Gastrocnemius medialis (tissue), 4 donors: ENCODE data around the gene MECR. TPM values are rescaled to one million over a fixed set of nuclear protein-coding genes. Genes with fewer than 3 reads are reported as not detected.

ENCODE experiments used
- ATAC-seq, 2 donors: fragments of 150-250 bp; one replicate each; pipeline ENCODE4 v1.9.1; 2016
- DNase-seq, 2 donors: peaks; one replicate each; pipeline ENCODE4 v3.0.0-alpha.2; 2019
- H3K27ac ChIP-seq, 4 donors: fragments of 200-600 bp; sonication (generic); 1 replicate in 1 of 4; 2 replicates in 3 of 4; pipeline ENCODE4 v1.5.1; 2016 to 2018; ENCODE audit warnings: mild to moderate bottlenecking in 2 of 4, moderate library complexity in 1 of 4
- H3K27me3 ChIP-seq, 3 donors: fragments of 200-600 bp; sonication (generic) in 2 of 3; 1 replicate in 1 of 3; 2 replicates in 2 of 3; pipeline versions ENCODE4 v1.5.1 to v1.6.0; 2016 to 2019; ENCODE audit warnings: mild to moderate bottlenecking in 1 of 3, moderate library complexity in 1 of 3
- H3K36me3 ChIP-seq, 2 donors: fragments of 200-600 bp; sonication (generic) in 1 of 2; one replicate each; pipeline ENCODE4 v1.5.1; 2017 to 2018
- H3K4me1 ChIP-seq, 2 donors: fragments of 200-600 bp; sonication (generic) in 1 of 2; one replicate each; pipeline ENCODE4 v1.5.1; 2016 to 2017; ENCODE audit warnings: mild to moderate bottlenecking in 2 of 2
- H3K4me3 ChIP-seq, 4 donors: fragments of 200-600 bp; sonication (generic) in 3 of 4; 1 replicate in 1 of 4; 2 replicates in 3 of 4; pipeline ENCODE4 v1.5.1; 2016 to 2019; ENCODE audit warnings: mild to moderate bottlenecking in 2 of 4
- H3K9me3 ChIP-seq, 3 donors: fragments of 200-600 bp; sonication (generic) in 2 of 3; 1 replicate in 1 of 3; 2 replicates in 2 of 3; pipeline ENCODE4 v1.5.1; 2016 to 2019
- POLR2A ChIP-seq, 2 donors: fragments of 450-650 bp; IDR thresholded peaks; one replicate each; pipeline ENCODE4 v1.6.1; 2017; ENCODE audit warnings: antibody characterized with exemption in 2 of 2, mild to moderate bottlenecking in 2 of 2, moderate library complexity in 2 of 2
- in situ Hi-C, 4 donors: fragments of 200-750 bp; cut with MboI; loops; one replicate each; pipeline versions ENCODE4 v1.15.0 to v1.8.0; 2017; ENCODE audit warnings: low sequenced_read_pairs in 4 of 4
- intact Hi-C: fragments of 100-400 bp; cut with DNase I; formaldehyde crosslinking; loops from one replicate; pipeline ENCODE4 v1.15.1; 2023; ENCODE audit warnings: low total_unique reads
- total RNA-seq, 4 donors: library from RNA; depleted of rRNA; stranded (reverse); fragments of >200 nt; gene quantifications; one replicate each; pipeline versions ENCODE4 v1.1.0 to v1.2.3, GENCODE V29; 2016
- TF ChIP-seq, protein P1 (sequence below), 5 experiments: fragments of 450-650 bp in 3 of 5; fragments of 200-600 bp in 2 of 5; sonication (generic) in 2 of 5; IDR thresholded peaks in 4 of 5; conservative IDR thresholded peaks in 1 of 5; 1 replicate in 4 of 5; 2 replicates in 1 of 5; pipeline ENCODE4 v1.5.1; 2016 to 2019; ENCODE audit warnings: antibody characterized with exemption in 5 of 5, mild to moderate bottlenecking in 3 of 5, moderate library complexity in 3 of 5

The MECR gene
- total RNA-seq, 4 donors from 2014 or later = 21.9 to 29.8 (median 26.6) TPM

DNA sequence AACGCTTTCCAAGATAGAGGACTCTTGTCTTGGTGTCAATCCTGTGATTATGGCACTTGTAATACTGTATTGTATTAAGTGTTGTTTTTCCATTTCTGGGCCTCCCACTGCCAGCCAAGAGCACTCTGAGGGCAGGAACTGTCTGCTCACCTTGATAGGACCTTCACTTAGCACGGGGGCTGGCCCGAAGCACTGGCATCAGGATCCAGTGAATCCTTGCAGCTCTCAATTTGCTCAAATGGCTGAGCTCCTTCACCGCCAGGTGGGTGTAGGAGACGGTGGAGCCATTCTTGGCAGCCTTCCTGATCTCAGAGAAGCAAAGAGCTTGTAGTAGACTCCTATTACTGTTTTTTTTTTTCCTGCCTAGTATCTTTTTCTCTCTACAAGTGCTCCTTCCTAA is 17.7 kb downstream of the MECR start:
- Histone ChIP-seq H3K9me3 (no peaks in the 10 kb centered on the region), H3K27ac (no peak overlapping the region), H3K4me3 (no peak overlapping the region), H3K4me1 (no peaks in the 10 kb centered on the region), H3K27me3 (no peaks in the 10 kb centered on the region), H3K36me3 (peaks cover 0 to 37% of the 10 kb centered on the region in 2 donors)
- intact Hi-C loops (no loop called here), in situ Hi-C loops (no loop called here)
- DNase-seq (no peak), ATAC-seq (no peak)
- no peak for TF ChIP-seq POLR2A (IDR thresholded peaks at IDR 0.05)
- TF ChIP-seq, protein P1, sequence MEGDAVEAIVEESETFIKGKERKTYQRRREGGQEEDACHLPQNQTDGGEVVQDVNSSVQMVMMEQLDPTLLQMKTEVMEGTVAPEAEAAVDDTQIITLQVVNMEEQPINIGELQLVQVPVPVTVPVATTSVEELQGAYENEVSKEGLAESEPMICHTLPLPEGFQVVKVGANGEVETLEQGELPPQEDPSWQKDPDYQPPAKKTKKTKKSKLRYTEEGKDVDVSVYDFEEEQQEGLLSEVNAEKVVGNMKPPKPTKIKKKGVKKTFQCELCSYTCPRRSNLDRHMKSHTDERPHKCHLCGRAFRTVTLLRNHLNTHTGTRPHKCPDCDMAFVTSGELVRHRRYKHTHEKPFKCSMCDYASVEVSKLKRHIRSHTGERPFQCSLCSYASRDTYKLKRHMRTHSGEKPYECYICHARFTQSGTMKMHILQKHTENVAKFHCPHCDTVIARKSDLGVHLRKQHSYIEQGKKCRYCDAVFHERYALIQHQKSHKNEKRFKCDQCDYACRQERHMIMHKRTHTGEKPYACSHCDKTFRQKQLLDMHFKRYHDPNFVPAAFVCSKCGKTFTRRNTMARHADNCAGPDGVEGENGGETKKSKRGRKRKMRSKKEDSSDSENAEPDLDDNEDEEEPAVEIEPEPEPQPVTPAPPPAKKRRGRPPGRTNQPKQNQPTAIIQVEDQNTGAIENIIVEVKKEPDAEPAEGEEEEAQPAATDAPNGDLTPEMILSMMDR (IDR thresholded peaks at IDR 0.05 in 4 of 5, conservative IDR thresholded peaks at IDR 0.05 in 1 of 5) = no peak

DNA sequence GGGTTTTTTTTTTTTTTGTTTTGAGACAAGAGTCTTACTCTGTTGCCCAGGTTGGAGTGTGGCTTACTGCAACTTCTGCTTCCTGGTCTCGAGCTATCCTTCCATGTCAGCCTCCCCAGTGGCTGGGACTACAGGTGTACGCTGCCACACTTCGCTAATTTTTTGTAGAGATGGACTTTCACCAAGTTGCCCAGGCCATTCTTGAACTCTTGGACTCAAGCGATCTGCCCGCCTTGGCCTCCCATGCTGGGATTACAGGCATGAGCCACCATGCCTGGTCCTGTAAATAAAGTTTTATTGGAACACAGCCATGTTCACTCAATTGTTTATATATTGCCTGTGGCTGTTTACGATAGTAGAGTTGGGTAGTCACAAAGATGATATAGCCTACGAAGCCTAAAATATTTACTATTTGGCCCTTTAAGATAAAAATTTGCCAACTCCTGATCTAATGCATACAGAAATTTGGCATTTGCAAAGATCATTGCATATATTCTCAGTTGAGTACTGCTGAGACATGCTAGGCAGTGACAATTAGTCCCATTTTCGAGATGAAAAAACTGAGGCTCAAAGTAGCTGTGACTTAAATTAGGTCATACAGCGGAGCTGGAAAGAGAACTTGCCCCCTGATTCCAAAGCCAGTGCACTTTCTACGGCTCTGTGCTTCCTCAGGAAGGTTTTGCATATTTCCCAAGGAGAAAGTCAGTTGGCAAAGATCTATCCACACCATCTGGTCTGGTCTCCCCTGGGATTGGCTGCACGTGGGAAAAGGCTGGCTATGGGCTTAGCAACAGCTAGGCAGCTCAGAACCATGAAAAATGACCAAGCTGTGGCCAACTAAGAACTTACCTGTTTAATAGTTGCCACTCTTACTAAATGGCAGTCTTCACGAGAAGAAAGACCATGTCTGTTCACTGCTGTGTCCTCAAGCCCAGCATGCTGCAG is 19.4 kb downstream of the MECR start:
- DNase-seq (no peak), ATAC-seq (no peak)
- Histone ChIP-seq H3K4me1 (no peaks in the 10 kb centered on the region), H3K36me3 (peaks cover 0 to 41% of the 10 kb centered on the region in 2 donors), H3K4me3 (no peak overlapping the region), H3K27me3 (no peaks in the 10 kb centered on the region), H3K9me3 (no peaks in the 10 kb centered on the region), H3K27ac (no peak overlapping the region)
- intact Hi-C loops (no loop called here), in situ Hi-C loops (no loop called here)
- TF ChIP-seq, protein P1 (IDR thresholded peaks at IDR 0.05 in 4 of 5, conservative IDR thresholded peaks at IDR 0.05 in 1 of 5) = no peak
- TF ChIP-seq POLR2A (IDR thresholded peaks at IDR 0.05) = no peak

DNA sequence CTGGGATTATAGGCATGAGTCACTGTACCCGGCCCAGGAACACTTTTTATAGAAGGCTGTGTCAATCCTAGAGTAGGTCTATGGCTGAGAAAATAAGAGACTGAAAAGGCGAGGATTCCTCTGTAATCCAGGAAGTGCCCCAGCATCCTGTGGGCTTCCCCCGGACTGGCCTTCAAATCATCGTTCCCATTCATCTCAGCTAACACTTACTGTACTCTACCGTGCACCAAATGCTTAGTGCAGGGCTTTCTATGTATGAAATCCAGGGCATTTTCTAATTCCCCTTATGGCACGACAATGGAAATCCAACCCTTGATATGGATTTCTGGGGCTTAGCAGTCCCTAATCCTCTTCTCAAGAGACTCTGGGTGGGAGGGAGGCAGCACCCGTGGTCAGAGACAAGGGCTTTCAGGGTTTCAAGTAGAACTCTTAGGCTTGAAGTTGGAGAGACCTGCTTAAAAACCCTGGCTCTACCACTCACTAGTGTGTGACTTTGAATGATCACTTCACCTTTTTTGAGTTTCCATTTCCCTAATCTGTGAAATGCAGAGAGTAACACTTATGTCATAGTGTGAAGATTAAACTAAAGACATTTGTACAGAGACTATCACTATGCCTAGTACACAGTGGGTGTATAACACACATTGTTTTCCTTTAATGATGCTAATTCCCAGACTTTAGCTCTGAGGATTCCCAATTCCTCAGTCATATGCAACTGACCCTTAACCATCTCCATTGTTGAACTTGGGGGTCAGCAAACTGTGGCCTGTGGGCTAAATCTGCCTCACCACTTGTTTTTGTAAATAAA is 20.3 kb downstream of the MECR start:
- TF ChIP-seq, protein P1 (IDR thresholded peaks at IDR 0.05 in 4 of 5, conservative IDR thresholded peaks at IDR 0.05 in 1 of 5) = no peak
- TF ChIP-seq POLR2A (IDR thresholded peaks at IDR 0.05) = no peak
- DNase-seq = no peak
- Histone ChIP-seq H3K27ac (no peak overlapping the region), H3K4me3 (no peak overlapping the region), H3K9me3 (no peaks in the 10 kb centered on the region), H3K27me3 (no peaks in the 10 kb centered on the region), H3K4me1 (no peaks in the 10 kb centered on the region), H3K36me3 (peaks cover 0 to 38% of the 10 kb centered on the region in 2 donors)
- intact Hi-C loops = no loop called here
- in situ Hi-C loops = no loop called here
- ATAC-seq = no peak

DNA sequence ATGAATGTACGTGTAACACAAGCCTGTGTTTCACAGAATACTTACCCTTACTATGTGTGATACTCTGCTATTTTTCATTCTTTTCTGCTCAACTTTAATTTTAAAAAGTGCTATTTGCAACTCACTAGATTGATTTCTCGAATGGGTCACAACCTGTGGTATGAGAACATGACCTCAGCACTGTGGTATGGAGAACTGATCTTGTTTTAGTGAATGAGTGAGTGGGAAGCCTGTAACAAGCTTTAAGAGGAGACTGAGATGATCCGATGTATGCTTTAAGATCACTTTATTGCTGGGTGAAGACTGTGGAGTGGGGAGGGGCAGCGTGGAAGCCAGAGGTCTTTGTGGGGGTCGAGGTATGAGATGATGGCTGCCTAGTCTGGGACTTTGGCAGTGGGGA is 21.6 kb downstream of the MECR start:
- Histone ChIP-seq H3K36me3 (peaks cover 0 to 40% of the 10 kb centered on the region in 2 donors), H3K27ac (no peak overlapping the region)

More for the DNA sequence above, 21.6 kb downstream of the MECR start:
- no peaks in the 10 kb centered on the region for H3K4me1 ChIP-seq
- intact Hi-C loops (no loop called here), in situ Hi-C loops (loop anchor here (10.0 kb wide), 2 partner anchors 324 to 424 kb away; no protein-coding TSS in a partner anchor)
- TF ChIP-seq, protein P1 (IDR thresholded peaks at IDR 0.05 in 4 of 5, conservative IDR thresholded peaks at IDR 0.05 in 1 of 5) = no peak
- TF ChIP-seq POLR2A (IDR thresholded peaks at IDR 0.05) = no peak
- no peak overlapping the region for H3K4me3 ChIP-seq
- H3K9me3 ChIP-seq = no peaks in the 10 kb centered on the region
- DNase-seq (no peak), ATAC-seq (no peak)
- H3K27me3 ChIP-seq = no peaks in the 10 kb centered on the region
